AML-193 (cell line): ENCODE measurements around the gene FGFR3.

Source experiments
- DNase-seq, 2 experiments: peaks; one replicate each; lab custom pipeline; 2025; lab: John Stamatoyannopoulos, UW

The FGFR3 gene

DNA sequence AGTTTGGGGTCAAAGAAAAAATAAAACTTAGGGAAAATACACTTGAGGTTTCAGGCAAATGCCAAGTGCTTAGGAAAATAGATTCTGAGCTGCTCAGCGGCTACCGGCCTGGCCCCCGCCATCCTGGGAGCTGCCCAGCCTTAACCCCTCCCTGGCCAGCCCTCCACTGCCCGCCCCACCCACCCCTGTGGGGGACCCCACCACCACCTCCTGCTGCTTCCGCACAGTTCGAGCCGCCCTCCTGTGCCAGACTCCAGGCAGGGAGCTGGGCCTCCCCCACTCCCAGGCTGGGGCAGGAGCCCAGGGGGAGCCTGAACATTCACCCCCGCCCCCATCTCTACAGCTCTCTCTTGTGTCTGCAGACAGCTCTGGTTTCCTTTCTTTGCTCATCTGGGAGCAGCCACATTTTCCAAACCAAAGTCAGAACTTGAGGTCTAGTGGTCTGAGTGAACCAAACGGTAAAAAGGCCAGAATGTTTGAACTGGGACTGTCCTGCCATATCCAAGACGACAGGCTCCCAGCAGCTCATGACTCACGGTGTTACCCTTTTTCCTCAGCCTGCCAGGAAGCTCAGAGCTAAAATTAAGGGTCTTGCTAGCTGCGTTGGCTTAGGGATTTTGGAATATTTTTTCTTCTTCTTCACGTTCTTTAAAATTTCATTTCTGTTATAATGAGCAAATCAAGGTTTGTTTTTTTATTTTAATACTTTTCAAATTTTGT lies 4.7 kb upstream of the FGFR3 start:
- no peak for DNase-seq

DNA sequence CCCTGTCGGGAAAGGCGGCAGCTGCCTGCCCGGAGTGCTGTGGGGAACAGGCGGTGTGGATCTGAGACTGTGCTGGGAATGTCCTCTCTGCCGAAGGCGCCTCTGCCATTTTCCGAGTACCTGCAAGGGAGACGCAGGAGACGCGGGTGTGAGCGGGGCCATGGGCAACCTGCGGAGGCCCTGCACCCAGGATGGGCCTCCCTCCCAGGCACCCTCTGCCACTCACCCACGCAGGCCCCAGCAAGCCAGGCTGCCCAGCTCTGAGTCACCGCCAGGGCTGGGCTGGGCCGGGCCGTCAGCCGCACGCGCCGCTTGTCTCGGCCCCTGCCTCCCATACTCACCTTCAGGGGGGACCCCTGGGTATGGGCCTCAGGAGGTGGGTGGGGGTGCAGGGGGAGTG lies 3.5 kb upstream of the FGFR3 start:
- DNase-seq = no peak

DNA sequence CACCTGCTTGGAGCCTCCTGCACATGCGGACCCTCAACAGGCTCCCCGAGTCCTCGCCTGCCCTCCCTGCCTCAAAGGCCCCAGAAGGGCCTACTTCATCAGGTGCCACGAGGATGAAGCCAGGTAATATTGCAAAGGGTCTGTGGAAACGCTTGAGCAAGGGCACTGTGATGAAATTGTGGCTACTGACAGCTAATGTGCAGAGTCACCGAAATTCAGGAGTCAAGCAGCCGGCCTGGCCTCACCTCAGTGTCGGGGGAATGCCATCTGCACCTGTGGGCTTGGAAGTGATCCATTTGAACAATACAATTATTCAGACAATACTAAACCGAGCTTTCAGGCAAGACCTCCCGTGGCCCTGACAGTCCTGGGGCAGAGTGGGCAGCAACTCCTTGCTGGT lies 3.1 kb upstream of the FGFR3 start:
- peak in 1 of 2 experiments; percentile 4 for DNase-seq

DNA sequence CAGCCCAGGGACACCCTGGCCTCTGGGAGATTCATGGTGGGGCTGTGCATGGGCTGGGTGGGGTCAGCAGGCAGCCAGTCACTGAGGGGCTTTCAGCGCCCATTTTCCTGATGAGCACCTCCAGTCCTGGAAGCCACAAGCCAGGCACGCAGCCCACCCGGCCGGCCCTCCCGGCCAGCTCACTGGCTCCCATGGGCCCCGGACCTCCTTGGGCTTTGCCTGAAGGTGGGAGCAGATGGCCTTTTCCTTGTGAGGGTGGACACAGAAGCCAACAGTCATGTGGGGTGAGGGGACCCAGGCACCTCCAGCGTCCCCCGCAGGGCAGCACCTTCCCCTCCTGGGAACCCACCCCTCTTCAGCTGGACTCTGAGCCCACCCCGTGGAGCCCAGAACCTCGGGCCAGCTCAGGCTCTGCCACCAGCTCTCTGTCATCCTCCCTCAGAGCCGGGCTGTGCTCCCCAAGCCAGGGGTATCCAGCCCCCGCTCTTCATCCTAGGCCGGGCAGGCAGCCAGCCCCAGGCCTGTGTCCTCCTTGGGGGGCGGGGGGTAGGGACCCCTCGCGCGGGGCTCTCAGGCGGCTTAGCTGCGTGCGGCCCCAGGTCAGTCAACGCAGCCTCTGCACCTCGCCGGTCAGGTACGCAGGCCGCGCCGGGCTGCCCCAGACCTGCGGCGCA lies 798 bp upstream of the FGFR3 start:
- DNase-seq = no peak

DNA sequence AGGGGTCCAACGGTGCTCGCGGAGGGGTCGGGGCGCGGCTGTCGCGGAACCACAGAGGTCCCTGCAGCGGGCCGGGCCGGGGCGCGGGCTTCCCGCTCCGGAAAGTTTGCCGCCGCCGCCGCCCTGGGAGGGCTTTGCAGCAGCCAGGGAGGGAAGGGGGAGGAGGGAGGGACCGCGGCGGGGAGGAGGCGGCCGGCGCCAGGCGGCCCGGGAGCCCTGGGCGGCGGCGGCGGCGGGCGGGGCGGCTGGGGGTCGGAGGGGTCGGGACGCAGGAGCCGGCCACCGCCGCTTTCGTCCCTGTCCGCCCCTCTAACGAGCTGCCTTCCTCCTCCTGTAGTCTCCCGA lies 375 bp downstream of the FGFR3 start:
- DNase-seq = no peak

DNA sequence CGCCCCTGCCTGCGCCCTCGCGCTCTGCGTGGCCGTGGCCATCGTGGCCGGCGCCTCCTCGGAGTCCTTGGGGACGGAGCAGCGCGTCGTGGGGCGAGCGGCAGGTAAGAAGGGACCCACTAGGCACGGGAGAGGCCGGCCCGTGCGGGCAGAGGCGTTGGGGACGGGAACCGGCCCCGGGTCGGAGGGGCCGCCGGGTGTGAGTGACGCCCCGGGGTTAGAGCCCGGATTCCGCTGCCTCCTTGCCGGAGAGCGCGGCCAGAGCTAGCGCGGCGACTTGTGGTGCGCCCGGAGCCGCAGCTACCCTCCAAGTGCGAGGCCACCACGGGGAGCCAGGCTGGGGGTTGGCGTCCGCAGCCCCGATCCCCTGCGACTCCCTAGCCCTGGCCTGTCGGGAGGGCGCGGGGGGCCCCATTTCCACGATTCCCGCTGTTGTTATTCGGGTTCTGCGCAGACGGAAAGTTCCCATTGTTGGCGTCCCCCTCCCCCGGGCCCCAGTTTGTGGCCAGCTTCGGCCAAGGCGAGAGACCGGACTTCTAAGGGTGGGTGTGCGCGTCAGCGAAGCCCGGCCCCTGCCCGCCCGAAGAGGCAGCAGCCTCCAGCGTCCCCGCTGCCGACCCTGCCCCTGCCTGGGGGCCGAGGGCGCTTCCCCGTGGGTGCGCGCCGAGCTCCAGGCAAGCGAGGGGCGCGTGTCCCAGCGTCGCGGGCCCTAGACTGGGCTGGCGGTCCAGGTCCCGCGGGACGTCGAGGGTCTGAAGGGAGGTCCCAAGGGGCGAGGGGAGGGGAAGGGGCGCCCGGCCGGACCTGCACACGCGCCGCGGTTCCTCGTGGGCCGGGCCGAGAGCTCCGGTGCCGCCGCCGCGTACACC lies 1.1 kb downstream of the FGFR3 start:
- DNase-seq = no peak

DNA sequence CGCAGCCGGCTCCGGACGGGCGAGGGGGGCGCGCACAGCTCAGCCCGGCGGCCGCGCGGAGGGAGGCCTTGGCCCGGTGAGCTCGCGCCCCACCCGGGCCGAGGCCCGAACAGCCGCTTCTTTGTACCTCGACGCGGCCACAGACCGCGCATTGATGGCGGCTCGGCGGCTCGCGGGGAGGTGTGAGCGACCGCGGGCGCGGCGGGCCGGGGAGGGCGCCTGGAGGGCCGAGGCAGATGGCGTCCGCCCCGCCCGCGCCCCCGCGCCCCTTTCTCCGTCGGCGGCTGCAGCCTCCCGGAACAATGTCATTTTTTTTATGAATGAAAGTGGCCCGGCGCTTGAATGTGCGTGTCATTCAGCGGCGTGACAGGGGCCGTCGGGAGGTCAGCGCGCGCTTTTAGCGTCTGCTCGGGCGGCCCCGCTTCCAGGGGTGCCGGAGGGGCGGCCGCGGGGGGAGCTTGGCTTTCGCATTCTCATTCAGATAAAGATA lies 1.8 kb downstream of the FGFR3 start:
- no peak for DNase-seq

DNA sequence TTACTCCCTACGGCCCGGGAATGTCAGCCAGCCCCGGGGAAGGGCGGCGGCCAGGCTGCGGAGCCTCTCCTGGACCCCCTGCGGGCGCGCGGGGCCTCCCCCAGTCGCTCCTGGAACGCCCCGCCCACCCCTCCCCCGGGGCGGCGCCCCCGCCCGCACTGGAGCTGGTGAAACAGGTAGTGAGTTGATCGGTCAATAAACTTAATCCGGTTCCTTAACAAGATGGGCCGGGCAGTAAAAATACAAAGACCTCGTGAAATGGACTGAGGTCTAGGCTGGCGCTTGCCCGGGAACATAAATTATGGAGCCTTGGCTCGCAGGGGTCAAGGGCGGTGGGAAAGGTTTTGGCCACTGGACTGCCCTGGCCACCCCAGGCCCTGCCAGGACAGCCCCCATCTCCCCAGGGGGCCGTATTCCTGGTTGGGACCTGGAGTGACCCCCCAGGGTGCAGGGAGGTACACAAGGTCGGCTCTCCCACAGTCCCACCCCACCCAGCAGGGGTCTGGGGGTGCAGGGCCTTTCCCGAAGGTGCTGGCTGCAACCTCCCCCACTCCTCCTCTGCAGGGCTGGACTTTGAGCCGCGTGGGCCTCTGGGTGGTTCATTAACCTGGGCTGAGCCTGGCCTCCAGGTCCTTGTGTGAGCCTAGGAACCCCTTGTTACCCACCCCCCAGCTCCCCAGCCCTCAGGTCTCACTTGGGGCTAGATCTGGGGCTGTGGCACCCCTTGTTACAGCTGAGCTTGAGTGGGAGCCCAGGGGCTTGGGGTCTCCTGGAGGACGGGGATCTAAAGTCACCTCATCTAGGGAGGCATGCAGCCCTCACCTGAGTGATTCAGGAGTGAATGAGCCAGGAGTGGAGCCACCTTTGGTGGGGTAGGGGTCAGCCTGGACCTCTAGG lies 2.5 kb downstream of the FGFR3 start:
- DNase-seq = no peak

DNA sequence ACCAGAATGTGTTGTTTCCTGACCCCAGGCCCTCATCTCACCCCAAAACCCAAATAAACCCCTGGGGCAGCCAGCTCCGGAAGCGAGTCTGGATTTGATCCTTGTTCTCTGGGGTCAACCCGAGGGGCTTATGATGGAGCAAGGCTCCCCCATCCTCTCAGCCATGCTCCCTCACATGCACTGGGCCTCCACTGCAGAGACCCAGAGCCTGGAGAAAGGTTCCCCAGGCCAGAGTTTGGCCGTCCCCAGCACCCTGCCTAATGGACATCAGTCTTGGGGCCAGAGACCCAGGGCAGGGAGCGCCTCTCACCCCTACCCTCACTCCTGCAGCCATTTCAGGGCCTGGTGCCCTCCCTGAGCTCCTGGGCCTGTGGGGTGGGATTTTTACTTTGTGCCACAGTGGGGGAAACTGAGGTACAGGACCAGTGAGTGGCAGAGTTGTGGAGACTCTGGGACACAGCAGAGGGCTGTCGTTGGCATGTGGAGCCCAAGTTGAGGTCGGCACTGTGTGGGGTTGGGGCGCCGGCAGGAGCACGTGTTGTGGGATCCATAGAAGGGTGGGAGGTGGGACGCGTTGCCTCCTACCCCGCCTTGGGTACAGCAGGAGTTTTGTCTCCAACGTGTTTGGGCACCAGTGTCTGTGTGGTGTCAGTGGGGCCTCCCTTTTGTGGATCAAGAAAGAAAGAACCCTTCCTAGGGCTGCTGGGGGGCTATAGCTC lies 3.6 kb downstream of the FGFR3 start:
- DNase-seq = no peak

DNA sequence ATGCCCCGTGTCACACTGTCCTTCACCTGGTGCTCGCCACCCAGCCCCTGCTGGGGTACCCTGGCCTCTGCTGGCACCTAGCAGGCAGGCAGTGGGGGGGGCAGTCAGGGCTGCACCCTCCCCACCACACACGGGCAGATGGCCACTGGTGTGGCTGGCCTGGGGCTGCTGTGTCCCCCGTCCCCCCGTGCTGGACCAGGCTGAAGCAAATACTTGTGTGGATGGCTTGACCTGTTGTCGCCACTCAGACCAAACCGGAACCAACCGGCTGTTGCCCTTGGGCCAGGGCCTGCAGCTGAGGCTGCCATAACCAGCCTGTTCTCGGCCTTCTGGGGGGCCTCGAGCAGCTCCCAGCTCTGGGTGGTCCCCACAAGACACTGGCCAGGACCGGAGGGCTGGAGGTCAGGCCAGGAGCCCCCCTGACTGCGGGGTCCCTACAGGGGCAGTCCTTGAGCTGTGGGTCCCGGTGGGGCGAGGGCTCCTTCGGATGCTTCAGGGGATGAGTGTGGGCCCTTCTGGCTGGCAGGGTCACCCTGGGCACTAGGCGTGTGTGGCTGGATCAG lies 4.3 kb downstream of the FGFR3 start:
- DNase-seq = no peak

DNA sequence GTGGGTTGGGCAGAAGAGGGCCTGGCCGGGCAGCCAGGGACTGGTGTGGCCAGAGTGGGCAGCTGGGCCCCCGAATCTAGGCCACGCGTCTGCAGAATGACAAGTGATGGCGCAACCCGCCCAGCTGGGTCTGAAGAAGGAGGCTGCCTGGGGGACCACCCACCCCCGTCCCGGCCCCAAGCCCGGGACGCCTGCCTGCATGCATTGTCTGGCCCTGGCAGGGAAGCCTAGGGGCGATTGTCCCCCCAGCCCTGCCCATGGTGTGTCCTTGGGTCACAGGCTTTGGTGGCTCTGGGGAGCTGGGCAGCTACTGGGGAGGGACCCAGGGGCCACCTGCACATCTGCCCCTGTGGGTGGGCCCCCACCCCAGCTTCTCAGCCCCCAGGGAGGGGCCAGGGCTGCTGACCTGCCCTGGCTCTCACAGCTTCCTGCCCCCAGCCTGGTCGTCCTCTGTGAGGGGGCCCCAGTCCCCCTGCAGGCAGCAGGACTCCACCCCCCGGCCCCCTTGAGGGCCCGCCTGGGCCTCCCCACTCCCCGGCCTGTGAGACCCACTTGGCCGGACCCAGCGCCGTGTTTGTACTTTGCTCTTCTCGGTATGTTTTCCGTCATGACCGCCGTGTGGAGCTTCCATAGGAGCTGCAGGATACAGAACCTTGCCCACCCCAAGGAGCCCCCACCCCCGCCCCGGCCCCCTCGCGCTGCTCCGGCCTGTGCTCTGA lies 4.9 kb downstream of the FGFR3 start:
- no peak for DNase-seq

DNA sequence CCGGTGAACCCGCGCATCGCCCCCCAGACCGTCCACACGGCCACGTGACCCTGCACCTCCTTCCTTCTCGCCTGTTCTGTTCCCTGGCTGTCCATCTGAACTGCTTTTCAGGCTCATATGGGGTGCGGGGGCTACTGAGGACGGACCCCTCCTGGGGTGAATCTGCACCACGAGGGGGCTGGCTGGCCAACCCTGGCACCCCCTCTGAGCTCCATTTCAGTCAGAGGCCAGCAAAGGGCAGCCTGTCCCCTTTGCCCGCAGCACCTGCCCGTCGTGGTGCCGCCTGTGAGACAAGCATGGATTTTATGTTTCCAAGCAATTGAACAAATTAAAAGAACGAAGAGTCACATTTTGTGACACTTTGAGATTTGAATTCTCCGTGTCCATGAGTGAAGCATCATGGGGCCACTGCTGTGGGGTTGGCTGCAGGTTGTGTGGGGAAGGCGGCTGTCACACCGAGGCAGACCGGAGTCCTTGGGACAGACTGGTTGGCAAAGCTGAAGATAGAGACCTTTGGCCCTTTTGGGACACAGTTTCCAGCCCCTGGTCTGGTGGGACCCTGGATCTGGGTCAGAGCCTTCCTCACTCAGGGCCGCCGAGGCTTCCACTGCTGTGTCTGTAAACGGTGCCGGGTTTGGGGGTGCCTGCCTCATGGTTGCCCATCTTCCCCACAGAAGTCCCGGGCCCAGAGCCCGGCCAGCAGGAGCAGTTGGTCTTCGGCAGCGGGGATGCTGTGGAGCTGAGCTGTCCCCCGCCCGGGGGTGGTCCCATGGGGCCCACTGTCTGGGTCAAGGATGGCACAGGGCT lies 5.7 kb downstream of the FGFR3 start:
- no peak for DNase-seq

DNA sequence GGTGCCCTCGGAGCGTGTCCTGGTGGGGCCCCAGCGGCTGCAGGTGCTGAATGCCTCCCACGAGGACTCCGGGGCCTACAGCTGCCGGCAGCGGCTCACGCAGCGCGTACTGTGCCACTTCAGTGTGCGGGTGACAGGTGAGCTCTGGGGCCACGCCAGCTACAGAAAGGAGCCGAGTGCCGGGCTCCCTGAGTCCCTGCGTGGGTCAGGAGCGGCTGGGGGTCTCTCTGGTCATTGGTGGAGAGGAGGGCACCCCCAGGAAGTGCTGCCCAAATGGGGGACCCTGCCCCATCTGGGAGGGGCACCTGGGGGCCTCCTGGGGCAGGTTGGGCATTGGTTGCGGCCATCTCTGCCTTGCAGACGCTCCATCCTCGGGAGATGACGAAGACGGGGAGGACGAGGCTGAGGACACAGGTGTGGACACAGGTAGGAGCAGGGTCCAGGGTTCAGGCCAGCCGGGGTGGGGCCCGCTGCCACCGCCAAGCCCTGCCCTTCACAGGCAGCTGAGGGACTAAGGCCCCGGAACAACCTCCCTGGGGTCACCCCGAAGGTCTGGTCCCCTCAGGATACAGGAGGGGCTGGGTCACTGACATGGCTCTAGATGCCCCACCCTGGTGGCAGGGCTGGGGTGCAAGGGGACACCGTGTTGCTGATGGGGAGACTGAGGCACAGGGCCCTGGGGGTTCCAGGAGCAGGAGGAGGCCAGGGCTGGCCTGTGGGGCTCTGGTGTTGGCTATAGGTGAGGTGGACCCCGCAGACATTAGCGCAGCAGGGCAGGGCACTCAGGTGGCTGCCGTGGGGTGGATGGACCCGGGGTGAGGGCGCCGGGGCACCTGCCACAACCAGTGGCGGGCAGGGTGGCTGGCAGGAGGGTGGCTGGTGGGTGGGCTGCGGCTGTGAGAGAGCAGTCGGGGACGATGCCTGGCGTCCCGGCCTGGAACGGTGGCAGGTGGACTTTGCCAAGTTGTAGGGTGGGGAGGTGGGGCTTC lies 6.6 kb downstream of the FGFR3 start:
- DNase-seq = no peak

DNA sequence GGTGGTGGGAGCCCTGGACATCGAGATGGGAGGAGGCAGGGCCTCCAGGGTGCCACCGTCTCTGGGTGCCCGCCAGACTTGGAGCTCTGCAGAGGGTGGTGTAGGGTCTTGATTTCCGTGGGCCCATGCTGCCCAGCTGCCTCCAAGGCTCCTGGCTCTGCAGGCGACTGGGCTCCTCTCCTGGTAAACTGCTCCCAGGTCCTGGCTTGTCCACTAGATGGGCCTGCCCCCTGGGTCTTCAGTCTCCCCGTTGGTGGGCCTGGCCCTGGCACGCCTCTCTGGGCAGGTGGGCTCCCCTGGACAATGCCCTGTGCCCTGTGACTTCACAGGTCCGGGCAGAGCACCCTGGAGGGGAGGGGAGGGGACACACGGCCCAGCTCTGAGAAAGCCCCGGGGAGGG lies 7.7 kb downstream of the FGFR3 start:
- DNase-seq = no peak

DNA sequence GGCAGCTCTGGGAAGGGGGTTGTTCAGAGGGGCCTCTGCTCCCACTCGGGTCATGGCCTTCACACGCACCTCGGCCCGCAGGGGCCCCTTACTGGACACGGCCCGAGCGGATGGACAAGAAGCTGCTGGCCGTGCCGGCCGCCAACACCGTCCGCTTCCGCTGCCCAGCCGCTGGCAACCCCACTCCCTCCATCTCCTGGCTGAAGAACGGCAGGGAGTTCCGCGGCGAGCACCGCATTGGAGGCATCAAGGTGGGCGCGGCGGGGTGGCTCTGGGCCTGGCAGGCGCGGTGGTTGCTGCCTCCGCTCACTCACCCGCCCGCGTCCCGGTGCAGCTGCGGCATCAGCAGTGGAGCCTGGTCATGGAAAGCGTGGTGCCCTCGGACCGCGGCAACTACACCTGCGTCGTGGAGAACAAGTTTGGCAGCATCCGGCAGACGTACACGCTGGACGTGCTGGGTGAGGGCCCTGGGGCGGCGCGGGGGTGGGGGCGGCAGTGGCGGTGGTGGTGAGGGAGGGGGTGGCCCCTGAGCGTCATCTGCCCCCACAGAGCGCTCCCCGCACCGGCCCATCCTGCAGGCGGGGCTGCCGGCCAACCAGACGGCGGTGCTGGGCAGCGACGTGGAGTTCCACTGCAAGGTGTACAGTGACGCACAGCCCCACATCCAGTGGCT lies 8.3 kb downstream of the FGFR3 start:
- DNase-seq = no peak

DNA sequence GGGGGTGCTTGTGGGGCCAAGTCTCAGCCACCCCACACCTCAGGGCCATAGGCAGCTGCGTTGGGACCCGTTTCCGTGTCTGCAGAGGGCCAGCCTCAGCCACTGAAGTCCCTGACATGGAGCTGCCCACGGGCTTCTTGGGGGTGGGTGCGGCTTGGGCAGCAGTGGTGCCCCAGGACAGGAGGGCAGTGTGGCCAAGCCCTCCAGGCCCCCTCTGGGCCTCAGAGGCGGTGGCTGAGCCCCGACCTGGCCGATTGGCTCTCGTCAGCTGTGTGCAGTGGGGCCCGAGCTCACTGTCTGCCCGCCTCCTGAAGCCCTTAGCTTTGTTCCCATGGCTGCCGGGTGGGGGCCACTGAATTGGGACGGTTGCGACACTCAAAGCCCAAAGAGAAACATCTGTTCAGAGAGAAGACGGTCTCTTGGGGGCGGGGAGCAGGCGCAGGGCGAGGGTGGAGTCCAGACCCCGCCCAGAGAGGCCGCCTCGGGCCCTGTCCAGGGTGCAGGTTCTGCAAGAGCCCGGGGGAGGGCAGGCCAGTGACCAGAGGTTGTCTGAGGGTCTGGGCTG lies 9.1 kb downstream of the FGFR3 start:
- DNase-seq = no peak
